ENCODE data around the gene GADD45B. TPM values are rescaled to one million over a fixed set of nuclear protein-coding genes. Genes with fewer than 3 reads are reported as not detected.
"Not testable (repeated sequence)": the region's sequence is repeated elsewhere in the genome, so short reads cannot be mapped to it uniquely, and the experiment has no call there.

The GADD45B gene
- total and polyA plus RNA-seq, 4 experiments from 2014 or later = 44.9 to 94.4 (median 88.3) TPM

GRCh38 chr19:2461751-2462634, 13.9 kb upstream of the GADD45B start:
- peak overlapping the region; percentile 41 for H3K27ac ChIP-seq (ENCODE audit: low read depth, low read length)
- no peaks in the 10 kb centered on the region for H3K27me3 Mint-ChIP-seq
- H3K4me3 Mint-ChIP-seq = peak overlapping the region; percentile 71 to 86 (median 80)
- CTCF ChIA-PET (ENCODE audit: partially characterized antibody) = interaction anchor here (0.9 kb wide), 1 partner anchor 12 kb away, joined by 4 read pairs; no protein-coding TSS in a partner anchor
- H3K4me3 ChIP-seq (ENCODE audit: low read length in 2 of 2) = peak overlapping the region in 1 of 2 donors; percentile 67
- no peaks in the 10 kb centered on the region for H3K9me3 ChIP-seq (ENCODE audit: control insufficient read depth in 1 of 2, low read length in 2 of 2)
- POLR2A ChIA-PET (ENCODE audit: partially characterized antibody) = interaction anchor here (0.9 to 2.8 kb wide), 6 partner anchors 14 to 598 kb away, joined by 3 to 15 read pairs (median 6); partner anchors contain the start of genes GADD45B and TIMM13
- H3K36me3 ChIP-seq (ENCODE audit: insufficient read depth, low read length) = no peaks in the 10 kb centered on the region
- peaks cover 3 to 12% (median 10%) of the 10 kb centered on the region in 4 donors for H3K4me1 Mint-ChIP-seq
- intact Hi-C loops (cut with micrococcal nuclease) = no loop called here
- no peaks in the 10 kb centered on the region for H3K9me3 Mint-ChIP-seq
- peak overlapping the region in 3 of 7 donors; percentile 29 to 76 (median 50) for H3K27ac Mint-ChIP-seq
- no peaks in the 10 kb centered on the region for H3K27me3 ChIP-seq (ENCODE audit: insufficient read depth, low read length)
- peaks cover 10% of the 10 kb centered on the region for H3K4me1 ChIP-seq (ENCODE audit: insufficient read depth, low read length)
- no peaks in the 10 kb centered on the region for H3K36me3 Mint-ChIP-seq
- DNase-seq = peak; percentile 31 to 43 (median 36)

- Histone ChIP-seq H3K4me3 (ENCODE audit: low read length in 2 of 2) (no peak overlapping the region), H3K36me3 (ENCODE audit: insufficient read depth, low read length) (no peaks in the 10 kb centered on the region), H3K4me1 (ENCODE audit: insufficient read depth, low read length) (peaks cover 4% of the 10 kb centered on the region), H3K9me3 (ENCODE audit: control insufficient read depth in 1 of 2, low read length in 2 of 2) (no peaks in the 10 kb centered on the region), H3K27ac (ENCODE audit: low read depth, low read length) (no peak overlapping the region), H3K27me3 (ENCODE audit: insufficient read depth, low read length) (no peaks in the 10 kb centered on the region)
- Mint-ChIP-seq H3K27me3 (no peaks in the 10 kb centered on the region), H3K4me3 (peak overlapping the region in 2 of 8 donors; percentile 61 to 83), H3K4me1 (peaks cover 1 to 6% (median 4%) of the 10 kb centered on the region in 4 donors), H3K9me3 (no peaks in the 10 kb centered on the region), H3K36me3 (no peaks in the 10 kb centered on the region), H3K27ac (no peak overlapping the region)
- POLR2A ChIA-PET (ENCODE audit: partially characterized antibody) = interaction anchor here (0.9 to 2.8 kb wide), 5 partner anchors 13 to 599 kb away, joined by 3 to 15 read pairs (median 6); partner anchors contain the start of genes GADD45B and TIMM13
- DNase-seq = no peak
- CTCF ChIA-PET (ENCODE audit: partially characterized antibody) = interaction anchor here (0.9 to 1.2 kb wide), 3 partner anchors 11 to 148 kb away, joined by 3 to 4 read pairs (median 3); no protein-coding TSS in a partner anchor
- intact Hi-C loops (cut with micrococcal nuclease) = no loop called here
Measured at GRCh38 chr19:2462635-2463421, 13.1 kb upstream of the GADD45B start.

GRCh38 chr19:2463694-2464093, 12.2 kb upstream of the GADD45B start:
- H3K4me1 Mint-ChIP-seq; H3K4me3 ChIP-seq (ENCODE audit: low read length in 2 of 2); intact Hi-C loops (cut with micrococcal nuclease); H3K9me3 Mint-ChIP-seq; H3K27ac Mint-ChIP-seq; H3K36me3 Mint-ChIP-seq; H3K4me1 ChIP-seq (ENCODE audit: insufficient read depth, low read length); H3K27me3 Mint-ChIP-seq; DNase-seq; H3K36me3 ChIP-seq (ENCODE audit: insufficient read depth, low read length); H3K27ac ChIP-seq (ENCODE audit: low read depth, low read length); H3K9me3 ChIP-seq (ENCODE audit: control insufficient read depth in 1 of 2, low read length in 2 of 2); H3K27me3 ChIP-seq (ENCODE audit: insufficient read depth, low read length): not testable (repeated sequence)
- peak overlapping the region in 3 of 8 donors; percentile 32 to 61 (median 46) for H3K4me3 Mint-ChIP-seq
- CTCF ChIA-PET (ENCODE audit: partially characterized antibody) = interaction anchor here (1.0 to 1.2 kb wide), 2 partner anchors 36 to 147 kb away, joined by 3 read pairs; no protein-coding TSS in a partner anchor
- POLR2A ChIA-PET (ENCODE audit: partially characterized antibody) = interaction anchor here (2.8 kb wide), 1 partner anchor 12 kb away, joined by 15 read pairs; the partner anchor contains the start of gene GADD45B

GRCh38 chr19:2464389-2464788, 11.5 kb upstream of the GADD45B start:
- no peaks in the 10 kb centered on the region for H3K9me3 ChIP-seq (ENCODE audit: control insufficient read depth in 1 of 2, low read length in 2 of 2)
- ChIA-PET CTCF (ENCODE audit: partially characterized antibody) (no interaction called here), POLR2A (ENCODE audit: partially characterized antibody) (interaction anchor here (2.8 kb wide), 1 partner anchor 11 kb away, joined by 15 read pairs; the partner anchor contains the start of gene GADD45B)
- H3K27ac Mint-ChIP-seq = no peak overlapping the region
- H3K27me3 ChIP-seq (ENCODE audit: insufficient read depth, low read length) = no peaks in the 10 kb centered on the region
- no peak overlapping the region for H3K27ac ChIP-seq (ENCODE audit: low read depth, low read length)
- H3K9me3 Mint-ChIP-seq = no peaks in the 10 kb centered on the region
- no peak for DNase-seq
- H3K36me3 Mint-ChIP-seq = no peaks in the 10 kb centered on the region
- intact Hi-C loops (cut with micrococcal nuclease) = no loop called here
- H3K4me1 ChIP-seq (ENCODE audit: insufficient read depth, low read length) = peaks cover 4% of the 10 kb centered on the region
- peaks cover 3 to 7% (median 5%) of the 10 kb centered on the region in 4 donors for H3K4me1 Mint-ChIP-seq
- no peaks in the 10 kb centered on the region for H3K36me3 ChIP-seq (ENCODE audit: insufficient read depth, low read length)
- no peak overlapping the region for H3K4me3 Mint-ChIP-seq
- no peaks in the 10 kb centered on the region for H3K27me3 Mint-ChIP-seq
- H3K4me3 ChIP-seq (ENCODE audit: low read length in 2 of 2) = no peak overlapping the region

GRCh38 chr19:2468596-2468995, 7.3 kb upstream of the GADD45B start:
- ChIA-PET CTCF (ENCODE audit: partially characterized antibody) (interaction anchor here (0.6 to 2.8 kb wide), 4 partner anchors 11 to 1713 kb away, joined by 3 to 11 read pairs (median 6); no protein-coding TSS in a partner anchor), POLR2A (ENCODE audit: partially characterized antibody) (interaction anchor here (0.9 kb wide), 1 partner anchor 8 kb away, joined by 3 read pairs; no protein-coding TSS in a partner anchor)
- H3K27ac ChIP-seq (ENCODE audit: low read depth, low read length) = no peak overlapping the region
- intact Hi-C loops (cut with micrococcal nuclease) = no loop called here
- no peaks in the 10 kb centered on the region for H3K36me3 ChIP-seq (ENCODE audit: insufficient read depth, low read length)
- no peak for DNase-seq
- Mint-ChIP-seq H3K9me3 (no peaks in the 10 kb centered on the region), H3K4me3 (no peak overlapping the region), H3K4me1 (peaks cover 0 to 7% (median 2%) of the 10 kb centered on the region in 4 donors), H3K36me3 (no peaks in the 10 kb centered on the region), H3K27ac (no peak overlapping the region), H3K27me3 (no peaks in the 10 kb centered on the region)
- no peaks in the 10 kb centered on the region for H3K4me1 ChIP-seq (ENCODE audit: insufficient read depth, low read length)
- no peaks in the 10 kb centered on the region for H3K27me3 ChIP-seq (ENCODE audit: insufficient read depth, low read length)
- no peak overlapping the region for H3K4me3 ChIP-seq (ENCODE audit: low read length in 2 of 2)
- H3K9me3 ChIP-seq (ENCODE audit: control insufficient read depth in 1 of 2, low read length in 2 of 2) = no peaks in the 10 kb centered on the region

GRCh38 chr19:2469102-2469914, 6.6 kb upstream of the GADD45B start:
- Histone ChIP-seq H3K4me1 (ENCODE audit: insufficient read depth, low read length) (no peaks in the 10 kb centered on the region), H3K9me3 (ENCODE audit: control insufficient read depth in 1 of 2, low read length in 2 of 2) (no peaks in the 10 kb centered on the region), H3K27ac (ENCODE audit: low read depth, low read length) (no peak overlapping the region), H3K36me3 (ENCODE audit: insufficient read depth, low read length) (no peaks in the 10 kb centered on the region), H3K4me3 (ENCODE audit: low read length in 2 of 2) (no peak overlapping the region), H3K27me3 (ENCODE audit: insufficient read depth, low read length) (no peaks in the 10 kb centered on the region)
- Mint-ChIP-seq H3K4me3 (no peak overlapping the region), H3K27ac (peak overlapping the region in 1 of 7 donors; percentile 19), H3K36me3 (no peaks in the 10 kb centered on the region), H3K27me3 (no peaks in the 10 kb centered on the region), H3K4me1 (peaks cover 0 to 7% (median 2%) of the 10 kb centered on the region in 4 donors), H3K9me3 (no peaks in the 10 kb centered on the region)
- no peak for DNase-seq
- POLR2A ChIA-PET (ENCODE audit: partially characterized antibody) = interaction anchor here (0.9 kb wide), 1 partner anchor 7 kb away, joined by 3 read pairs; no protein-coding TSS in a partner anchor
- CTCF ChIA-PET (ENCODE audit: partially characterized antibody) = interaction anchor here (0.7 to 2.8 kb wide), 3 partner anchors 10 to 145 kb away, joined by 3 to 11 read pairs (median 9); no protein-coding TSS in a partner anchor
- intact Hi-C loops (cut with micrococcal nuclease) = no loop called here

All from CD4-positive, alpha-beta memory T cell (primary cell).